ENCODE results near the gene ZNF69. TPM values are rescaled to one million over a fixed set of nuclear protein-coding genes. Genes with fewer than 3 reads are reported as not detected.
"Not testable (repeated sequence)": the region's sequence is repeated elsewhere in the genome, so short reads cannot be mapped to it uniquely, and the experiment has no call there.

ZNF69 gene
- total and polyA plus RNA-seq, 7 experiments from 2014 or later = 1.4 to 12.1 (median 4.8) TPM

DNA sequence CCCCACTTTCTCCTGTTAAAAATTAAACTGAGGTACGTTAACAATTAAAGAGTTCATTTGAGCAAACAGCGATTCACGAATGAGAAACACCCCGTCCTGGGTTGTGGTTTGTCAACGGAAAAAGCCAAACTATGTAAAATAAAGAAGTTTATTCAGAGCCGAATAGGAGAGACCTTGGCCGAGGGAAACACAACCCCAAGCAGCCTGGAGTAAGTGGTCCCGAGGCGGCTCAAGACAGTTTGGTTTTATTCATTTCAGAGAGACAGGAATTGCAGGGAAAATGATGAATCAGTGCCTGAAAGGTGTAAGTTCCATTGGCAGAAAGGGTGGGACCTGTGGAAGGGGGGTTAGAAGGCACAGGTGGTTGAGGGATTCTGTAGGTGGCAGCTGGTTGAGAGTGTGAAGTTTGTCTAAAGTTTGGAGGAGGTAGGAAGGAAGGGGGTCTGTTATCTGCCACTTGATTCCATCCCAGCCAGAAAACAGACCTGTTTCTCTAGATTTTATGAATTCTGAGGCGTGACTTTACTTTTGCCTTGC, 38.1 kb downstream of the ZNF69 start:
- Histone ChIP-seq H3K27ac (ENCODE audit: low read depth, low read length) (peak overlapping the region; percentile 75), H3K4me1 (ENCODE audit: control insufficient read depth in 2 of 2, insufficient read depth in 2 of 2, low read length in 2 of 2) (peaks cover 6 to 10% of the 10 kb centered on the region in 2 donors), H3K4me3 (ENCODE audit: low read length) (peak overlapping the region; percentile 98)
- Mint-ChIP-seq H3K27ac (peak overlapping the region; percentile 89 to 98 (median 92)), H3K9me3 (peaks cover 0 to 18% (median under 1%) of the 10 kb centered on the region in 11 donors), H3K36me3 (peaks cover 0 to 43% (median 21%) of the 10 kb centered on the region in 5 donors), H3K4me3 (peak overlapping the region; percentile 82 to 99 (median 95)), H3K4me1 (peaks cover 27 to 59% (median 42%) of the 10 kb centered on the region in 7 donors)
- CTCF ChIA-PET = interaction anchor here (1.0 to 1.3 kb wide), 2 partner anchors 38 to 128 kb away, joined by 3 read pairs; no protein-coding TSS in a partner anchor
- not testable (repeated sequence) for H3K27me3 Mint-ChIP-seq; H3K36me3 ChIP-seq (ENCODE audit: control insufficient read depth in 2 of 3, insufficient read depth in 3 of 3, low read length in 3 of 3); H3K9me3 ChIP-seq (ENCODE audit: control insufficient read depth in 2 of 3, low read length in 3 of 3); H3K27me3 ChIP-seq (ENCODE audit: control insufficient read depth in 2 of 2, insufficient read depth in 2 of 2, low read length in 2 of 2); ATAC-seq
- DNase-seq = peak in 3 of 9 donors; percentile 8 to 20 (median 10)
- intact Hi-C loops (cut with micrococcal nuclease) = loop anchor here (1.0 to 10.0 kb wide), 7 partner anchors 44 to 687 kb away; partner anchors contain the start of genes ZNF136 (in 1 of the 2), ZNF44 (in 1 of the 2) and ZNF491 (in 1 of the 2)
- POLR2A ChIA-PET = interaction anchor here (1.2 to 5.4 kb wide), 3 partner anchors 38 to 128 kb away, joined by 6 to 65 read pairs (median 6); partner anchors contain the start of gene ZNF491

DNA sequence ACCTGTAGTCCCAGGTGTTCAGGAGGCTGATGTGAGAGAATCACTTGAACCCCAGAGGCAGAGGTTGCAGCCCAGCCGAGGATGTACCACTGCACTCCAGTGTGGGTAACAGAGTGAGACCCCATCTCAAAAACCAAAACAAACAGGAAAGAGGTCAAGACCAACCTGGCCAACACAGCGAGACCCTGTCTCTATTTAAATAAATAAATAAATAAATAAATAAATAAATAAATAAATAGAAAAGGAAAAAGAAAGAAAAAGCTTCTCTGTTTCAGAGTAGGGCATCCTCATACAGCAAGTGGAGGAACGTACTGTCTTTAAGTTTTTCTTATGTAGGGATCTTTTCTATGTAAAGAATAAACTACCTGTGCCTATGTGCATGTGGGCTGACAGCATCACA, 39.6 kb downstream of the ZNF69 start:
- H3K27me3 ChIP-seq (ENCODE audit: control insufficient read depth in 2 of 2, insufficient read depth in 2 of 2, low read length in 2 of 2) = no peaks in the 10 kb centered on the region
- Mint-ChIP-seq H3K36me3 (peaks cover 0 to 57% (median 31%) of the 10 kb centered on the region in 5 donors), H3K27me3 (no peaks in the 10 kb centered on the region), H3K9me3 (peaks cover 0 to 28% (median 5%) of the 10 kb centered on the region in 11 donors), H3K4me3 (peak overlapping the region in 7 of 10 donors; percentile 3 to 98 (median 90)), H3K4me1 (peaks cover 28 to 67% (median 52%) of the 10 kb centered on the region in 7 donors), H3K27ac (peak overlapping the region in 5 of 9 donors; percentile 19 to 98 (median 95))
- H3K36me3 ChIP-seq (ENCODE audit: control insufficient read depth in 2 of 3, insufficient read depth in 3 of 3, low read length in 3 of 3) = peaks cover 0 to 9% (median 2%) of the 10 kb centered on the region in 3 experiments
- POLR2A ChIA-PET = interaction anchor here (0.6 to 1.0 kb wide), 3 partner anchors 38 to 61 kb away, joined by 3 read pairs; partner anchors contain the start of gene ZNF763
- H3K9me3 ChIP-seq (ENCODE audit: control insufficient read depth in 2 of 3, low read length in 3 of 3) = no peaks in the 10 kb centered on the region
- no peak overlapping the region for H3K27ac ChIP-seq (ENCODE audit: low read depth, low read length)
- no peak for ATAC-seq
- no peak overlapping the region for H3K4me3 ChIP-seq (ENCODE audit: low read length)
- intact Hi-C loops (cut with micrococcal nuclease) = loop anchor here (10.0 kb wide), 2 partner anchors 368 to 568 kb away; partner anchors contain the start of gene ZNF44 (in 1 of the 2)
- CTCF ChIA-PET = no interaction called here
- H3K4me1 ChIP-seq (ENCODE audit: control insufficient read depth in 2 of 2, insufficient read depth in 2 of 2, low read length in 2 of 2) = peaks cover 6 to 10% of the 10 kb centered on the region in 2 donors
- no peak for DNase-seq

DNA sequence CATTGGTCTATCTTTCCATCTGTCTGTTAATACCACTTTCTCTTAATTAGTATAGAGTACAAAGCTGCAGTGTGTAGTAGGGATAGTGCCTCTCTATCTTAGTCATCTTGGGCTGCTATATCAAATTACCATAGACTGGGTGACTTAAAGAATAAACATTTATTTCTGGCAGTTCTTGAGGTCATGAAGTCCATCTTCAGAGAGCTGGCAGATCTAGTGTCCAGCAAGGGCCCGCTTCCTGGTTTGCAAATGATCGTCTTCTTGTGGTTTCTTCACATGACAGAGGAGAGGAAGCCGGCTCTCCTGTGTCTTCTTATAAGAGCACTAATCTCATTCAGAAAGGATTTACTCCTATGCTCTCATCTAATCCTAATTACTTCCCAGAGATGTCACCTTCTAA, 43.5 kb downstream of the ZNF69 start:
- peaks cover 2 to 4% of the 10 kb centered on the region in 2 donors for H3K4me1 ChIP-seq (ENCODE audit: control insufficient read depth in 2 of 2, insufficient read depth in 2 of 2, low read length in 2 of 2)
- Mint-ChIP-seq H3K9me3 (peaks cover 0 to 48% (median 19%) of the 10 kb centered on the region in 11 donors), H3K36me3 (peaks cover 0 to 80% (median 51%) of the 10 kb centered on the region in 5 donors), H3K4me1 (peaks cover 11 to 50% (median 42%) of the 10 kb centered on the region in 7 donors), H3K27ac (peak overlapping the region in 2 of 9 donors; percentile 13 to 28), H3K4me3 (peak overlapping the region in 1 of 10 donors; percentile 5), H3K27me3 (no peaks in the 10 kb centered on the region)
- no peak overlapping the region for H3K27ac ChIP-seq (ENCODE audit: low read depth, low read length)
- intact Hi-C loops (cut with micrococcal nuclease) = no loop called here
- ATAC-seq (no peak), DNase-seq (no peak)
- no peaks in the 10 kb centered on the region for H3K27me3 ChIP-seq (ENCODE audit: control insufficient read depth in 2 of 2, insufficient read depth in 2 of 2, low read length in 2 of 2)
- peaks cover 0 to 13% (median 2%) of the 10 kb centered on the region in 3 experiments for H3K36me3 ChIP-seq (ENCODE audit: control insufficient read depth in 2 of 3, insufficient read depth in 3 of 3, low read length in 3 of 3)
- POLR2A ChIA-PET = interaction anchor here (0.6 kb wide), 1 partner anchor 71 kb away, joined by 4 read pairs; no protein-coding TSS in a partner anchor
- peaks cover 0 to 15% (median 0%) of the 10 kb centered on the region in 3 experiments for H3K9me3 ChIP-seq (ENCODE audit: control insufficient read depth in 2 of 3, low read length in 3 of 3)
- CTCF ChIA-PET = no interaction called here
- no peak overlapping the region for H3K4me3 ChIP-seq (ENCODE audit: low read length)

DNA sequence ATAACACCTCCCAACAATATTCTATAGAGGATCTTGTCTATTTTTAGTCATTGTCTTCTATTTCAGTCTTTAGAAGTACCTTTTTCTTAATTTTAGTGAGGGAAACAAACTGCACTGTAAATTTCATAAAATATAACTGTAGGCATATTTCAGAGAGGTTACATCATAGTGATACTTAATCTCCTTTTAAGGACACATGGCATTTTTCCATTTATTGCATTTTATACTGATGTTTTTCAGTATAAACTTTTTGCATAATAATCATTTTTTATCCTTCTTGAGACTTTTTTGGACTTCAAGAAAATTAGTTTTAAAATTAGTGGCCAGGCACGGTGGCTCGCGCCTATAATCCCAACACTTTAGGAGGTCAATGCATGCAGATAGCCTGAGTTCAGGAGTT, 43.9 kb downstream of the ZNF69 start:
- Histone ChIP-seq H3K36me3 (ENCODE audit: control insufficient read depth in 2 of 3, insufficient read depth in 3 of 3, low read length in 3 of 3) (peaks cover 0 to 13% (median 2%) of the 10 kb centered on the region in 3 experiments), H3K27me3 (ENCODE audit: control insufficient read depth in 2 of 2, insufficient read depth in 2 of 2, low read length in 2 of 2) (no peaks in the 10 kb centered on the region), H3K4me1 (ENCODE audit: control insufficient read depth in 2 of 2, insufficient read depth in 2 of 2, low read length in 2 of 2) (no peaks in the 10 kb centered on the region), H3K4me3 (ENCODE audit: low read length) (no peak overlapping the region), H3K27ac (ENCODE audit: low read depth, low read length) (no peak overlapping the region), H3K9me3 (ENCODE audit: control insufficient read depth in 2 of 3, low read length in 3 of 3) (peaks cover 0 to 15% (median 0%) of the 10 kb centered on the region in 3 experiments)
- Mint-ChIP-seq H3K27ac (peak overlapping the region in 2 of 9 donors; percentile 13 to 28), H3K27me3 (no peaks in the 10 kb centered on the region), H3K4me1 (peaks cover 6 to 49% (median 37%) of the 10 kb centered on the region in 7 donors), H3K36me3 (peaks cover 4 to 81% (median 55%) of the 10 kb centered on the region in 5 donors), H3K9me3 (peaks cover 0 to 53% (median 23%) of the 10 kb centered on the region in 11 donors), H3K4me3 (peak overlapping the region in 1 of 10 donors; percentile 5)
- CTCF ChIA-PET = no interaction called here
- no peak for ATAC-seq
- POLR2A ChIA-PET = no interaction called here
- DNase-seq = no peak
- intact Hi-C loops (cut with micrococcal nuclease) = no loop called here

DNA sequence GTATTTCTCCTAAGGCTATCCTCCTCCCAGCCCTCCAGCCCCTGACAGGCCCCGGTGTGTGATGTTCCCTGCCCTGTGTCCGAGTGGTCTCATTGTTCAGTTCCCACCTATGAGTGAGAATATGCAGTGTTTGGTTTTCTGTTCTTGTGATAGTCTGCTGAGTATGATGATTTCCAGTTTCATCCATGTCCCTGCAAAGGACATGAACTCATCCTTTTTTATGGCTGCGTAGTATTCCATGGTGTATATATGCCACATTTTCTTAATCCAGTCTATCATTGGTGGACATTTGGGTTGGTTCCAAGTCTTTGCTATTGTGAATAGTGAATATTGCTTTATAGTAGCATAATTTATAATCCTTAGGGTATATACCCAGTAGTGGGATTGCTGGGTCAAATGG, 48.2 kb downstream of the ZNF69 start:
- ATAC-seq; DNase-seq; H3K27ac ChIP-seq (ENCODE audit: low read depth, low read length); H3K4me1 ChIP-seq (ENCODE audit: control insufficient read depth in 2 of 2, insufficient read depth in 2 of 2, low read length in 2 of 2); intact Hi-C loops (cut with micrococcal nuclease); H3K4me3 Mint-ChIP-seq; H3K4me3 ChIP-seq (ENCODE audit: low read length); H3K27ac Mint-ChIP-seq; POLR2A ChIA-PET; H3K27me3 ChIP-seq (ENCODE audit: control insufficient read depth in 2 of 2, insufficient read depth in 2 of 2, low read length in 2 of 2); CTCF ChIA-PET; H3K27me3 Mint-ChIP-seq: not testable (repeated sequence)
- Histone ChIP-seq H3K36me3 (ENCODE audit: control insufficient read depth in 2 of 3, insufficient read depth in 3 of 3, low read length in 3 of 3) (peaks cover 0 to 19% (median 5%) of the 10 kb centered on the region in 3 experiments), H3K9me3 (ENCODE audit: control insufficient read depth in 2 of 3, low read length in 3 of 3) (peaks cover 0 to 33% (median 0%) of the 10 kb centered on the region in 3 experiments)
- peaks cover 0 to 24% (median 10%) of the 10 kb centered on the region in 7 donors for H3K4me1 Mint-ChIP-seq
- peaks cover 5 to 82% (median 56%) of the 10 kb centered on the region in 5 donors for H3K36me3 Mint-ChIP-seq
- H3K9me3 Mint-ChIP-seq = peaks cover 0 to 81% (median 48%) of the 10 kb centered on the region in 11 donors

DNA sequence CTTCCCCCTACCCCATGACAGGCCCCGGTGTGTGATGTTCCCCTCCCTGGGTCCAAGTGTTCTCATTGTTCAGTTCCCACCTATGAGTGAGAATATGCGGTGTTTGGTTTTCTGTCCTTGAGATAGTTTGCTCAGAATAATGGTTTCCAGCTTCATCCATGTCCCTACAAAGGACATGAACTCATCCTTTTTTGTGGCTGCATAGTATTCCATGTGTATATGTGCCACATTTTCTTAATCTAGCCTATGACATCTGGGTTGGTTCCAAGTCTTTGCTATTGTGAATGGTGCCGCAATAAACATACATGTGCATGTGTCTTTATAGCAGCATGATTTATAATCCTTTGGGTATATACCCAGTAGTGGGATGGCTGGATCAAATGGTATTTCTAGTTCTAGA, 50.8 kb downstream of the ZNF69 start:
- H3K4me1 ChIP-seq (ENCODE audit: control insufficient read depth in 2 of 2, insufficient read depth in 2 of 2, low read length in 2 of 2); H3K27ac ChIP-seq (ENCODE audit: low read depth, low read length); H3K4me3 ChIP-seq (ENCODE audit: low read length); ATAC-seq; H3K4me3 Mint-ChIP-seq; H3K27me3 Mint-ChIP-seq; POLR2A ChIA-PET; CTCF ChIA-PET; H3K27ac Mint-ChIP-seq; intact Hi-C loops (cut with micrococcal nuclease); DNase-seq; H3K27me3 ChIP-seq (ENCODE audit: control insufficient read depth in 2 of 2, insufficient read depth in 2 of 2, low read length in 2 of 2): not testable (repeated sequence)
- Mint-ChIP-seq H3K4me1 (peaks cover 0 to 16% (median 4%) of the 10 kb centered on the region in 7 donors), H3K36me3 (peaks cover 13 to 81% (median 67%) of the 10 kb centered on the region in 5 donors), H3K9me3 (peaks cover 0 to 85% (median 55%) of the 10 kb centered on the region in 11 donors)
- peaks cover 14 to 52% (median 14%) of the 10 kb centered on the region in 3 experiments for H3K9me3 ChIP-seq (ENCODE audit: control insufficient read depth in 2 of 3, low read length in 3 of 3)
- peaks cover 3 to 36% (median 9%) of the 10 kb centered on the region in 3 experiments for H3K36me3 ChIP-seq (ENCODE audit: control insufficient read depth in 2 of 3, insufficient read depth in 3 of 3, low read length in 3 of 3)
